Inferior parietal cortex (tissue), 1 donor: ENCODE results near the gene SLC35G6.
"Not testable (repeated sequence)": the region's sequence is repeated elsewhere in the genome, so short reads cannot be mapped to it uniquely, and the experiment has no call there.

Experiments
- DNase-seq: peaks from one replicate; pipeline ENCODE4 v3.0.0-alpha.2; 2016; ENCODE audit errors: extremely low spot score

SLC35G6 gene

DNA sequence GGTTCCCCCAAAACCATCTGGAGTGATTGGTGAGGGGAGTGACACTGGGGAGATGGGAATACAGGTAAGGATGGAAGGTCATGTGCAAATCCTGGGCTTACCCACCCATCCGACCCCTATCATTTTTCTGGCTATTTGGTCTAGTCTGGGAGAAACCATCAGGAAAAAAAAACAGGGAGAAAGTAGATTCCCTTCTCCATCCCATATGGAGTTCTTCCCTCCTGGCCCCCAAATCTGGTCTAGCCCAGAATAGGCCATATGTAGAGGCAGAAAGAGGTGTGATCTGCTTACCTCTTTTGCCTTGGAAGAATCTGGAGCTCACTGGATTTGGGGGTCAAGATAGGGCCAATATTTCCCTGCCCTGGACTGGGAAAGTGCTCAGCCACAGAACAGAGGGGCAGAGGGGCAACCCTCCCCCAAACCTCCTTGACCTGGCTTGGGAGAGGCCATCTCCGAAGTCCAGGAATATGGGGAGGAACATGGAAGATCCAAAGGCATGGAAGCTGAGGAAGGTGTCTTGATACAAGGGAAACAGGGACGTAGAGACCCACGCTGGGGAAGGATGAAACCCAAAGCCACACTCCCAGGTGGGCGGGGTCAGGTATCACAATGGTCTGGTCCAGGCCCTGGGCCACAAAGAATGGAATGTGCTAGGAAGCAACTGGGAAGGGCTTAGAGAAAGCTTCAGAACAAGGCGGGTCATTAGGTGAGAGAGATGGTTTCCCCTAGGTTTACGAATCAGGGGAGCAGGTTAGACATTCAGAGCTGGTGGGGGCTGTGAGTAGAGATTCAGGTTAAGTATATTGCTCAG is 20.2 kb upstream of the SLC35G6 start:
- DNase-seq: no peak

DNA sequence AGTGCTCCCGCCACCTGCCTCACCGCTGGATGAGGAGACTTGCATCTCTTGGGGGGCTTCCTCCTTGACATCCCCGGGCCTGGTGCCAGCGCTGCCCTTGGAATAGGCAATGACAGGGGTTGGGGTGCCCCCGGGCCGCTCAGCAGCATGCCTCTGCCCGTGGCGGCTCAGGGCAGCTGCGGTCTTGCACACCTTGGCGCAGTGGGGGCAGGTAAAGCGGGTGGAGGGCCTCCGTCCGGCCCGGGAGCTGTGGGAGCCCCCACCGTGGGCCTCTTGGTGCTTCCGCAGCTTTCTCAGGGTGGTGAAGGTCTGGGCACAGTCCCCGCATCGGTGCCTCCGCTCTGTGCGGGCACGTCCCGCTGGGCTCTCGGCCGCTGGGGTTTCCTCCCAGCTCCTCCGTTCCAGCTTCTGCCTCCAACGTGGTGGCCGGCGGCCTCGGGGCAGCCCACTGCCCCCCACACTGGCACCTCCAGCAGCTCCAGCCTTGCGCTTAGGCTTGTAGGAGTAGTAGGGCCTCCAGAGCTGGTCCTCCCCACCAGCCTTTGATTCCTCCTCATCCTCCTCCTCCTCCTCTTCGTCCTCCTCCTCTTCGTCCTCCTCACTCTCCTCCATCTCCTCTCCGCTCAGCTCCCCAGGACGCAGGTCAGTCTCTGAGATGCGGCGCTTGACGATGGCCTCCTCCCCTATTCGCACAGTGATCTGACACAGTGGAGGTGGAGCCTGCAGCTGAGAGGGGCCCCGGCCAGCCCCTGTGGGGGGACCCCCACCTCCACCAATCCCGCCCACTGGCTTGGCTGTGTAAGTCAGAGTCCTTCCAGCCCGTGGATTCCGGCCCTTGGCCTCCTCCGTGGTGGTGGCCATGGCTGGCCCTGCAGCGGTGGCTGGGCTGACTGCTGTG is 18.5 kb upstream of the SLC35G6 start:
- no peak for DNase-seq

DNA sequence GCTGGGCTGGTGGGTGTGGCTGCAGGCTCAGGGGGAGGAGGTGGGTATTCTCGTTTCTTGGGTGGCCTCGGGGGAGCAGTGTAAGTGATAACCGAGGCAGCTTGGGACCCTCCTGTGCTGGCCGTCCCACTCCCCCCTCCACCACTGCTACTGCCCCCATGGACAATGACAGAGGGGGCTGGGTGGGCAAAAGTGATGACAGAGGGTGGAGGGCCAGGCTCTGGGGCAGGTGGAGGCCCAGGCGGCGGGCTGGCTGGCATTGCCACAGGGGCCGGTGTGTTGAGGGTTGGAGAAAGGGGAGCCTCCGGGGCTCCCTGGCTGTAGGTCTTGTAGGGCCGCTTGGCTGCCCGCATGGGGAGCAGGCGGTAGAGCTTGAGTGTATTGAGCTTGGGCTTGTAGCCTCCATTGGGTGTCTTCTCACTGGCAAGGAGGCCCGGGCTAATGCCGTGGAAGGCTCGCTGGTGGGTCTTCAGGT is 17.8 kb upstream of the SLC35G6 start:
- DNase-seq: no peak

DNA sequence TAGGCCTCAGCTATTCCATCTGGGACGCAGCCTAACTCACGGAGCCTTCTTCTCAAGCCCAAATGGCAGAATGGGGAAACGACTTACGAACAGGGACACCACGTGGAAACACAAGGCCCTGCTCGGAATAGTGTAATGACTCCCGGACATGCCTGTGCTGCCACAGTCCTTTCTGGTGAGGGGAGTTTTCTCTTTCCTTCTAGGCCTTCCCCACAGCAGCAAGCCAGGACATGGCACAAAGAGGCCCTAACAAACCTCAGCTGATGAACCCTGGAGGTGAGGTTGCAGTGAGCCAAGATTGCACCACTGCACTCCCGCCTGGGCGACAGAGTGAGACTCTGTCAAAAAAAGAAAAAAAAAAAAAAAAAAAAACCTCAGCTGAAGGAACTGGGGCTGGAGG is 17.2 kb upstream of the SLC35G6 start:
- no peak for DNase-seq

DNA sequence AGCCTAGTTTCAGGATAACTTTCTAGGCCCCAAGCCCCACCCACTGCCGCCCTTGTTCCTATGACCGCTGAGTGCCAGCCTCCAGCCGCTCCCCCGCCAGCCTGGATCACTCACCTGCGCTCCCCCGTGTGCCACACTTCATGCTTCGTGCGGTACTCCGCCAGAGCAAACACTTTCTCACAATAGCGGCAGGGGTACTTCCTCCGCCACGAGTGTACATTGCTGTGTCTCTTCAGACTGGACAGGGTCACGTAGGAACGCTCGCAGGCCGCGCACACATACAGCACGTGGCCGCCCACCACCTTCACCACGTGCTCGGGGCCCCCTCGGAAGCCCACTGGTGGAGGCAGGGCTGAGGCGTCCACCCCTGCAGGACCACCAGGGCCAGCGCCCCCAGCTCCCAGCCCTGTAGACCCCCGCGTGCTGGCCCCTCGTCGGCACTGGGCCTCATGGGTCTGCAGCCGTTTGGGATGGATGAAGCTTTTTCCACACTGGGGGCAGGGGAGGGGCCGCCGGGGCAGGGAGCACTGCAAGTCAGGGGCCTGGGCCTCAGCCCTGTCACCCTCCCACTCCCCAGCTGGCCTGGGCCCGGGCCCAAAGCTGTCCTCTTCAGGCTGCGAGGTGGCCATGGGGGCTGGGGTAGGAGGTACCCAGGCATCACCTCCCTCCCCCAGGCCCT is 15.5 kb upstream of the SLC35G6 start:
- no peak for DNase-seq

DNA sequence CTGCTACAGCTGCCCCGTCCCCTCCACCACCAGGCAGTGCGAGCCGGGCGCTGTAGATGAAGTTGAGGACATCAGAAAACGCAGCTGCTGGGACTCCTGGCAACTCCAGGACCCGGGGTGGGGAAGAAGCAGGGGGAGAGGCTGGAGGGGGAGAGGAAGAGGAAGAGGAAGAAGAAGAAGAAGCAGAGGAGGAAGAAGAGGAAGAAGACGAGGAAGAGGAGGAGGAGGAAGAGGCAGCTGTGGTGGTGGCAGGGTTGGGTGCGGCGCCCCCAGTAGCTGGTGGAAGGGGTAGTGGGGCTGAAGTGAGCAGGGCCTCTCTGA is 15.0 kb upstream of the SLC35G6 start:
- no peak for DNase-seq

DNA sequence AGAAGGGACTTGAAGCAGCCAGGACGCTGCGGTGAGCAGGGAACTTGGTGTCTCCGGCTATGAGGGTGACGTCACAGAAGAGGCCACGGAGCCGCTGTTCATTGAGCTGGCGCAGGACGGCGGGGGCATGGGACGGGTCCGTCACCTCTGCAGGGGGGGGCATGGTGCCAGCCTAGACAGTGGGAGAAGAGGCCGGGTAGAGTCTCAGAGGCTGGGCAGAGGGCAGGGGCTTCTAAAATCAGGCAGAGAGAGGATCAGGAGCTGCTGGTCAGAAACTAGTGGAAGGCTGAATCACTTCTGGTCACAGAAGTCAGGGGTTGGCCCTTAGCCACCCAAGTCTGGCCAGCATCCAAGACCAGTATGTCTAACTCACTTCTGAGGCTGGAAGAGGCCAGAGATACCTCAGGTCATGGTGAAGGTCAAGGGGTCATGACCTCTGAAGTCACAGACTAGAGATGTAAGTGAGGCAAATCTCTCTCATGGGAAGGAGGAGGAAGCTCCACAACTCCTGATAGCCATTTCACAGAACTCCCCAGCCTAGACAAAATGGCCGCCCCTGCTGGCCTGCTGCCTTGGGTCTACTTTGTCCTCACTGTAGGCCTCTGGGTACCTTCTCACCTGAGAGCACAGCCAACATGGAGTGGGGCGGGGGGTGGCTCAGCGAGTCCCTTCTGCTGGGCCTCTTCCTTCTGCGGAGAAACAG is 14.5 kb upstream of the SLC35G6 start:
- peak; percentile 43 for DNase-seq

DNA sequence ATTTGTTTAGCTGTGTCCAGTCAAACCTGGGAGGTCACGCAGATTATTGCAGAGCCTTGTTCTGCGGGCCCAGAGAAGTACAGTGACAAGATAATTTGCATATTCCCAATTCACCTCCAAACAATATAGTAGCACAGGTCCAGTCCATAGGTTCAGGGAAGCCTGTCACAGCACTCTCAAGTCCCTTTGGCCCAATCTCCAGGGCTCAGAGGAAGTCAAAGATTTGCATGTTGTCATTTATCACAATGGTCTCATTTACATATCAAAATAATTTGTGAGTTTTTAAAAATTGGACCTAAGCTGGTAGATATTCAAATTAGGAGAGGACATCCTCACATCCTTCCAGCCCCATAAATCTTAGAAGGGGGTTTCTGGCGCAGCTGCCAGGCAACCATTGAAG is 13.7 kb upstream of the SLC35G6 start:
- DNase-seq: no peak

DNA sequence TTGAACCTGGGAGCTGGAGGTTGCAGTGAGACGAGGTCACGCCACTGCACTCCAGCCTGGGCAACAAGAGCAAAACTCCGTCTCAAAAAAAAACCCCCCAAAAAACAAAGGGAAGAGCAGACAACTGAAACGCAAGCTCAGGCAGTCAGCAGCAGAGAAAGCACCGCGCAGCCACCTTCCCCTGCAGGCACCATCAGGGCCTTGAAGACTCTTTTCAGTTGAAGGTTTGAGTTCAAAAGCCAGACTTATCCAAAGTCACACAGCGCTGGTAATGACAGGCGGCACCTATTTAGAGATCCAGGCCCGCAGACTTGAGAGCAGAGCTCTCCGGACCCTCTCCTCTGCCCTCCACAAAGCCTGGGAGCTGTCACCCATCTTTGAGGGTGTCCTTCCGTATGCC is 13.0 kb upstream of the SLC35G6 start:
- no peak for DNase-seq

DNA sequence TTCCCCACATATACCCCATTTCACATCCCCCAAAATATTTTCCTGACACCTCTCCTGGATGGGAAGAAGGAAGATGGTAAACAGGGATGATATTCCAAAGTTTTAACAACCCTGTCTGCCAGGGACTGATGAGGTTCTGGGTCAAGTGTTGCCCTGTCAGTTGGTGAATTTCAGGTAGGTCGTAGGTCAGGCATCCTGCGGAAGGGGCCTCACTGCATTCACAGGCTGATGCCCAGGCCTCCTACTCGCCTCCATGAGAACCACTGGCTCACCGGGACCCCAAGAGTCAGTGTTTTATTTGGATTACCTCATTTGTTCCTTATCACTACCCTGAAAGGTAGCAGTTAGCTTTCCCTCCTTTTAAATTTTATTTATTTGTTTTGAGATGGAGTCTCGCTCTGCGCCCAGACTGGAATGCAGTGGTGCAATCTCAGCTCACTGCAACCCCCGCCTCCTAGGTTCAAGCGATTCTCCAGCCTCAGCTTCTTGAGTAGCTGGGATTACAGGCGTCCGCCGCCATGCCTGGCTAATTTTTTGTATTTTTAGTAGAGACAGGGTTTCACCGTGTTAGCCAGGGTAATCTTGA is 12.3 kb upstream of the SLC35G6 start:
- no peak for DNase-seq

DNA sequence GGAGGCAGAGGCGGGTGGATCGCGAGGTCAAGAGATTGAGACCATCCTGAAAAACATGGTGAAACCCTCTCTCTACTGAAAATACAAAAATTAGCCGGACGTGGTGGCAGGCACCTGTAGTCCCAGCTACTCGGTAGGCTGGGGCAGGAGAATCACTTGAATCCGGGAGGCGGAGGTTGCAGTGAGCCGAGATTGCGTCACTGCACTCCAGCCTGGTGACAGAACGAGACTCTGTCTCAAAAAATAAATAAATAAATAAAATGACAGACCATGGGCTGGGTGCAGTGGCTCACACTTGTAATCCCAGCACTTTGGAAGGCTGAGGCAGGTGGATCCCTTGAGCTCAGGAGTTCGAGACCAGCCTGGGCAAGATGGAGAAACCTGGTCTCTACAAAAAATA is 11.4 kb upstream of the SLC35G6 start:
- not testable (repeated sequence) for DNase-seq

DNA sequence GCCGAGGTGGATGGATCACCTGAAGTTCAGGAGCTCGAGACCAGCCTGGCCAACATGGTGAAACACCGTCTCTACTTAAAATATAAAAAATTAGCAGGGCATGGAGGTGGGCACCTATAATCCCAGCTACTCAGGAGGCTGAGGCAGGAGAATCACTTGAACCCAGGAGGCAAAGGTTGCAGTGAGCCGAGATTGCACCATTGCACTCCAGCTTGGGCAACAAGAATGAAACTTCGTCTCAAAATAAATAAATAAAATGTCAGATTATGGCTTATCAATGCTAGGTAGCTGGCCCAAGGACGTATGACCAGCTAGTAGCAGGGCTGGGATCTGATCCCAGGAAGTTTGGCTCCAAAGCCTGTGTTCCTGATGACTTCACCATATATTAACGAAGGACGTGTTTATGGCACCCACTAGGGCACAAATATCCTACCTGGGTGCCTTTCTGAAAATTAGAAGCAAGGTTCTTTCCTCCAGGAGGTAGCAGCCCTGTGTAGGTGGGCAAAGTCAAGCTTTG is 10.7 kb upstream of the SLC35G6 start:
- DNase-seq: not testable (repeated sequence)

DNA sequence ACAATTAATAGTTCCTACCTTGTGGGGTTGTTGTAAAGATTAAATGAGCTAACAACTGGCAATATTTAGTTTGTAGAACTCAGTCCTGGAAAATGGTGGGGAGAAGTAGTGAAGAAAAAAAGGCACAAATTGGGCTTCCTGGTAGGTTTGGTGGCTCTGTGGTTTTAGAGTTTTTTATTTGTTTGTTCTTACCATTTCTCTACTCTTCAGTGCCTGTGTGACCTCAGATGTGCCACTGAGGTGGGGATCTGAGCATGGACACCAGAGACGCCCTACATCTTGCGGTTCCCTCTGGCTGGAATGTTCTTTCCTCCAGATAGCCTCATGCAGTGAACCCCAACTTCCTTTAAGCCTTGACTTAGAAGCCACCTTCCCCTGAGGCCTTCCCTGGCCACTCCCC is 9.5 kb upstream of the SLC35G6 start:
- DNase-seq: no peak

DNA sequence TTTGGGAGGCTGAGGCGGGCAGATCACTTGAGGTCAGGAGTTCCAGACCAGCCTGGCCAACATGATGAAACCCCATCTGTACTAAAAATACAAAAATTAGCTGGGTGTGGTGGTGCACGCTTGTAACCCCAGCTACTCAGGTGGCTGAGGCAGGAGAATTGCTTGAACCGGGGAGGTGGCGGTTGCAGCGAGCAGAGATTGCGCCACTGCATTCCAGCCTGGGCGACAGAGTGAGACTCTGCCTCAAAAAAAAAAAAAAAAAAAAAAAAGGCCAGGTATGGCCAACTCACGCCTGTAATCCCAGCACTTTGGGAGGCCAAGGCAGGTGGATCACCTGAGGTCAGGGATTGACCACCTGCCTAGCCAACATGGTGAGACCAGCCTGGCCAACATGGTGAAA is 6.5 kb upstream of the SLC35G6 start:
- not testable (repeated sequence) for DNase-seq

DNA sequence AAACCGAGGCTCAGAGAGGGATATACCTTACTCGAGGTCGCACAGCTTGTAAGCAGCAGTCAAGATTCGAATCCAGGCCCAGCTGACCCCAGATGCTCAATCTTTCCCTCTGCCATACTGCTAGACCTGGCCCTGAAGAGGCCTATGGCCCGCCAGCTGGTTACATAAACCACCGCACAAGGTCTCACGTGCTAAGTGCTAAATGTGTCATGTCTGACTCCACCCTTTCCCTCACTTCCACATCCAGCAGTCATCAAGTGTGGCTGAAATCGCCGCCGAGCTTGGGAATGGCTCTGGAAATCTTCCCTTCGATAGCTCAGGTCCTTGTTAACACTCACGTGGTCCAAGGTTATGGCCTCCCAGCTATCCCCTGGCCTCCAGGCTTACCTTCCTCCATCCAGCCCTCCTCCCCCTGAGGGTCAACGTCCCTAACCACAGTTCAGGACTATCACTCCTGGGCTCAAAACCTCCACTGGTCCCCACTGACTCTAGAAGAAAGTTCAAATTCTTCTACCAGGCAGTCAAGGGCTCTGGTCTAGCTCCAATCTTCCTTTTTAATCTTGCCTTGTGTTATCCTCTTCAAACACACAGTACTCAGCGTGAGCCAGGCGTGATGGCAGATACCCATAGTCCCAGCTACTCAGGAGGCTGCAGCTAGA is 5.4 kb upstream of the SLC35G6 start:
- DNase-seq: no peak

DNA sequence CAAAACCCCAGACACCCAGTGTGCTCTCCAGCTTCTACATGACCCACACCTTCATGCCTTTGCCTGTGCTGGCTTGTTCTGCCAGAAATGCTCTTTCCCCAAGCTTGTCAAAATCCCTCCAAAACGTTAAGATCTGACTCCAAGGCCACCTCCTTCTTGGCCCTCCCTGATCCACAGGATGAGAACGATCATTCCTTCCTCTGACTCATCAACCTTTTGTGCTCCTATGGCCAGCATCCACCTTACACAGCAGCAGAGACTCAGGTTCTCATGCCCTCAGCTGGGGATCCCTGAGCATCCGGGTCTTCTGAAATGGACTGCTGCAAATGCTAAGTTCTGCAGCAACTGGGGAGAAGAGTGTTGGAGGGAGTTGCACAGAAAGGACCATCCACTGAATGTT is 4.8 kb upstream of the SLC35G6 start:
- DNase-seq: no peak

DNA sequence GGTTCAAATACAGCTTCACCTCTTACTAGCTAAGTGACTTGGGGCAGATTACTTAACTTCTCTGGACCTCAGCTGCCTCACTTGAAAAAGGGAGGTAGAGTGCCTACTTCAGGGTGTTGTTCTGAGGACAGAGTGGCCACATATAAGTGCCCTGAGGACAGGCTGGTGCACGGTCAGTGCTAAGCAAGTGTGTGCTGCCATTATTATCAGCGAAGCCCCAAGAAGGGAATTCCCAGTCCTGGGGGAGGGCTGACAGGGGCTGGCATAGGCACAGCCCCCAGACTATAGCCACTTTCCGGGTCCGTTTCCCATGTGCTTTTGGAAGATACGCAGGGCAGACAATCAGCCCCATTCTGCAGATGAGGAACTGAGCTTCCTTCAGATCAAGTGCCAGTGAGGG is 4.3 kb upstream of the SLC35G6 start:
- DNase-seq: no peak

DNA sequence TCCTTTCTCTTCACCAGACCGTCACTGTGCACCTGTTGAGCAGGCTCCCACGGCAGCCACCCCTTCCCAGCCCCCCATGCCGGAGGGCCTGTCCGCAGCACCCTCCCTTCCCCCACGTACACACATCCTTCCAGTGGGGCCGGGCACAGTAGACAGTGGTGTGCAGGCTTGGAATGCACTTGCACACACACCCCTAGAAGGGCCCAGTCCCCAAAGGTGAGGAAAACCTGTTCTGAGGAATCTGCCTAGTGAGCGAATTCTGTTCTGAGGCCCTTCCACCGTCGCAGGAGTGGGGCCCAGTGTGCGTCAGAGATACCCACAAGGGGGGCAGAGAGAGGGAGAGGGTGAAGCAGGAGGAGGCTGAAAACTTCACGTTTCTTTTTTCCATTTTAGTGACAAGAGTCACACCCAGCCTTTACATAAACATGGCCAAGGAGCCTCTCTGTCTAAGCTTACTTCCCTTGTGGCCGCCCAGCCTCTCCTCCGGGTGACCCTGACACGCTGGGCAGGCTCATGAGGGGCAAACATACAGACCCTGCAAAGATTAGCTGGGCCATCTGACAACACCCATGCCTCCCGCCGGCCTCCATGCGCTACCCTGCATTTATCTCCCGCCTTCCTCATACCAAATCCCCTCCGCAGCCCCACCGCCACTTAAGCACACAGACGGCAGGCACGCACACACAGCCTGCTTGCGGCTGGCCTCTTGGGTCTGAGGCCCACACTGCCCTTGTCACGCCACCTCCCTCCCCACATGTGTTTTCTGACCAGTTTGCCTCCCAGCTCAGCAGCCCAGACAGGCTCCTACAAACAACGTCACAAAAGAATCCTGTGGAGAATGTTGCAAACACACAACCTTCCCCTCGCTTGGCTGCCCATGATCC is 3.6 kb upstream of the SLC35G6 start:
- DNase-seq: no peak
